Activated T-helper 2 cell treated with anti-CD3 and anti-CD28 coated beads, Interferon-gamma antibody, Interleukin-2, Interleukin-4, amounts not matched to agents 10 μg/mL and 5 μg/mL and 100 μg/mL, durations not matched to agents 14 hours and 24 hours and 36 hours (primary cell): ENCODE data around the gene PIK3CB. TPM values are rescaled to one million over a fixed set of nuclear protein-coding genes. Genes with fewer than 3 reads are reported as not detected.
"Not testable (repeated sequence)": the region's sequence is repeated elsewhere in the genome, so short reads cannot be mapped to it uniquely, and the experiment has no call there.

ENCODE experiments used
- DNase-seq: peaks from one replicate; pipeline ENCODE4 v3.0.0; 2021; ENCODE audit warnings: low spot score
- H3K27ac Mint-ChIP-seq: one replicate; pipeline ENCODE4 v1.8.0; 2021; ENCODE audit warnings: mixed read lengths
- H3K27me3 Mint-ChIP-seq: one replicate; pipeline ENCODE4 v1.8.0; 2021; ENCODE audit warnings: low read depth, mixed read lengths
- H3K36me3 Mint-ChIP-seq: one replicate; pipeline ENCODE4 v1.8.0; 2021; ENCODE audit warnings: low read depth, mixed read lengths
- H3K4me1 Mint-ChIP-seq: one replicate; pipeline ENCODE4 v1.8.0; 2021; ENCODE audit warnings: low read depth, mixed read lengths
- H3K4me3 Mint-ChIP-seq: one replicate; pipeline ENCODE4 v1.8.0; 2021; ENCODE audit warnings: low read depth, mild to moderate bottlenecking, moderate library complexity, mixed read lengths
- H3K9me3 Mint-ChIP-seq: one replicate; pipeline ENCODE4 v1.8.0; 2021; ENCODE audit warnings: mixed read lengths
- intact Hi-C: fragments of 100-400 bp; cut with micrococcal nuclease; formaldehyde crosslinking; loops from one replicate; pipeline ENCODE4 v1.15.1; 2023
- total RNA-seq: library from RNA; stranded (reverse); gene quantifications from 2 replicates; pipeline ENCODE4 v1.2.3, GENCODE V29; 2022

The PIK3CB gene
- total RNA-seq, 1 donor from 2014 or later, result 19.2 TPM

GRCh38 chr3:138817695-138818094, 17.0 kb downstream of the PIK3CB start:
- intact Hi-C loops, result no loop called here
- no peak overlapping the region for H3K4me3 Mint-ChIP-seq
- no peak for DNase-seq
- H3K4me1 Mint-ChIP-seq, result peaks cover 18% of the 10 kb centered on the region
- H3K36me3 Mint-ChIP-seq, result peaks cover 13% of the 10 kb centered on the region
- H3K27ac Mint-ChIP-seq, result no peak overlapping the region
- H3K9me3 Mint-ChIP-seq, result no peaks in the 10 kb centered on the region
- H3K27me3 Mint-ChIP-seq, result no peaks in the 10 kb centered on the region

GRCh38 chr3:138812806-138813205, 21.9 kb downstream of the PIK3CB start:
- H3K27me3 Mint-ChIP-seq, result no peaks in the 10 kb centered on the region
- H3K4me3 Mint-ChIP-seq, result no peak overlapping the region
- peaks cover 15% of the 10 kb centered on the region for H3K4me1 Mint-ChIP-seq
- H3K27ac Mint-ChIP-seq, result no peak overlapping the region
- no peak for DNase-seq
- H3K36me3 Mint-ChIP-seq, result peaks cover 10% of the 10 kb centered on the region
- no peaks in the 10 kb centered on the region for H3K9me3 Mint-ChIP-seq
- intact Hi-C loops, result no loop called here

GRCh38 chr3:138809500-138810256, 25.1 kb downstream of the PIK3CB start:
- H3K27me3 Mint-ChIP-seq, result no peaks in the 10 kb centered on the region
- H3K27ac Mint-ChIP-seq, result no peak overlapping the region
- H3K9me3 Mint-ChIP-seq, result no peaks in the 10 kb centered on the region
- no peak for DNase-seq
- H3K36me3 Mint-ChIP-seq, result peaks cover 10% of the 10 kb centered on the region
- H3K4me1 Mint-ChIP-seq, result peaks cover 10% of the 10 kb centered on the region
- intact Hi-C loops, result no loop called here
- H3K4me3 Mint-ChIP-seq, result no peak overlapping the region

- peaks cover 14% of the 10 kb centered on the region for H3K4me1 Mint-ChIP-seq
- H3K4me3 Mint-ChIP-seq, result no peak overlapping the region
- no peaks in the 10 kb centered on the region for H3K36me3 Mint-ChIP-seq
- H3K27ac Mint-ChIP-seq, result no peak overlapping the region
- DNase-seq, result no peak
- intact Hi-C loops, result no loop called here
- H3K9me3 Mint-ChIP-seq, result no peaks in the 10 kb centered on the region
- H3K27me3 Mint-ChIP-seq, result no peaks in the 10 kb centered on the region
Measured at GRCh38 chr3:138806376-138807080, 28.2 kb downstream of the PIK3CB start.

GRCh38 chr3:138803006-138803653, 31.6 kb downstream of the PIK3CB start:
- H3K9me3 Mint-ChIP-seq, result no peaks in the 10 kb centered on the region
- H3K4me3 Mint-ChIP-seq, result no peak overlapping the region
- DNase-seq, result no peak
- intact Hi-C loops, result no loop called here
- H3K27ac Mint-ChIP-seq, result no peak overlapping the region
- H3K4me1 Mint-ChIP-seq, result peaks cover 12% of the 10 kb centered on the region
- no peaks in the 10 kb centered on the region for H3K27me3 Mint-ChIP-seq
- no peaks in the 10 kb centered on the region for H3K36me3 Mint-ChIP-seq

GRCh38 chr3:138802223-138802622, 32.5 kb downstream of the PIK3CB start:
- DNase-seq, H3K9me3 Mint-ChIP-seq, H3K36me3 Mint-ChIP-seq, intact Hi-C loops, H3K27ac Mint-ChIP-seq, H3K4me3 Mint-ChIP-seq, H3K27me3 Mint-ChIP-seq: not testable (repeated sequence)
- H3K4me1 Mint-ChIP-seq, result peaks cover 18% of the 10 kb centered on the region

GRCh38 chr3:138801792-138802191, 32.9 kb downstream of the PIK3CB start:
- no peak for DNase-seq
- H3K4me3 Mint-ChIP-seq, result no peak overlapping the region
- intact Hi-C loops, result no loop called here

GRCh38 chr3:138800248-138800647, 34.5 kb downstream of the PIK3CB start:
- no peaks in the 10 kb centered on the region for H3K9me3 Mint-ChIP-seq
- H3K4me3 Mint-ChIP-seq, result no peak overlapping the region
- no peak for DNase-seq
- intact Hi-C loops, result no loop called here
- no peaks in the 10 kb centered on the region for H3K27me3 Mint-ChIP-seq
- H3K4me1 Mint-ChIP-seq, result peaks cover 18% of the 10 kb centered on the region
- H3K27ac Mint-ChIP-seq, result no peak overlapping the region
- H3K36me3 Mint-ChIP-seq, result no peaks in the 10 kb centered on the region

More at GRCh38 chr3:138801792-138802191, 32.9 kb downstream of the PIK3CB start:
- Mint-ChIP-seq H3K27ac (no peak overlapping the region), H3K9me3 (no peaks in the 10 kb centered on the region), H3K36me3 (no peaks in the 10 kb centered on the region), H3K27me3 (no peaks in the 10 kb centered on the region), H3K4me1 (peaks cover 20% of the 10 kb centered on the region)

- H3K27ac Mint-ChIP-seq, result no peak overlapping the region
- H3K27me3 Mint-ChIP-seq, result no peaks in the 10 kb centered on the region
- no peaks in the 10 kb centered on the region for H3K9me3 Mint-ChIP-seq
- intact Hi-C loops, result no loop called here
- peaks cover 18% of the 10 kb centered on the region for H3K4me1 Mint-ChIP-seq
- H3K4me3 Mint-ChIP-seq, result no peak overlapping the region
- DNase-seq, result no peak
- no peaks in the 10 kb centered on the region for H3K36me3 Mint-ChIP-seq
Measured at GRCh38 chr3:138799822-138800221, 34.9 kb downstream of the PIK3CB start.

GRCh38 chr3:138797508-138798038, 37.2 kb downstream of the PIK3CB start:
- Mint-ChIP-seq H3K9me3 (no peaks in the 10 kb centered on the region), H3K4me3 (no peak overlapping the region), H3K4me1 (peaks cover 12% of the 10 kb centered on the region), H3K27ac (peak overlapping the region; percentile 4), H3K27me3 (no peaks in the 10 kb centered on the region), H3K36me3 (peaks cover 1% of the 10 kb centered on the region)
- DNase-seq, result no peak
- intact Hi-C loops, result no loop called here

GRCh38 chr3:138796761-138797160, 38.0 kb downstream of the PIK3CB start:
- H3K9me3 Mint-ChIP-seq, result no peaks in the 10 kb centered on the region
- H3K36me3 Mint-ChIP-seq, result peaks cover 6% of the 10 kb centered on the region
- peaks cover 11% of the 10 kb centered on the region for H3K4me1 Mint-ChIP-seq
- intact Hi-C loops, result no loop called here
- no peak overlapping the region for H3K27ac Mint-ChIP-seq
- no peaks in the 10 kb centered on the region for H3K27me3 Mint-ChIP-seq
- no peak for DNase-seq
- no peak overlapping the region for H3K4me3 Mint-ChIP-seq

GRCh38 chr3:138786788-138787271, 47.9 kb downstream of the PIK3CB start:
- intact Hi-C loops, result no loop called here
- H3K4me1 Mint-ChIP-seq, result peaks cover 19% of the 10 kb centered on the region
- peak overlapping the region; percentile 19 for H3K27ac Mint-ChIP-seq
- no peak for DNase-seq
- no peaks in the 10 kb centered on the region for H3K27me3 Mint-ChIP-seq
- H3K4me3 Mint-ChIP-seq, result no peak overlapping the region
- H3K36me3 Mint-ChIP-seq, result peaks cover 21% of the 10 kb centered on the region
- no peaks in the 10 kb centered on the region for H3K9me3 Mint-ChIP-seq
